ENCODE results near the gene RAB11FIP3. TPM values are rescaled to one million over a fixed set of nuclear protein-coding genes. Genes with fewer than 3 reads are reported as not detected.

Gene RAB11FIP3
- total RNA-seq, 1 experiment from 2014 or later = 12.7 TPM

- Histone ChIP-seq H3F3A (ENCODE audit: low read length, unreplicated experiment) (no peaks in the 10 kb centered on the region), H3K9me3 (ENCODE audit: low read length) (no peaks in the 10 kb centered on the region), H4K20me1 (ENCODE audit: low read length) (no peaks in the 10 kb centered on the region), H3K36me3 (ENCODE audit: low read depth, low read length) (no peaks in the 10 kb centered on the region), H3K9ac (ENCODE audit: low read length) (no peak overlapping the region), H2AFZ (ENCODE audit: low read length) (no peak overlapping the region), H3K4me3 (ENCODE audit: low read length) (no peak overlapping the region), H3K4me1 (ENCODE audit: insufficient read depth, low read length) (no peaks in the 10 kb centered on the region), H3K9me2 (replicated peaks; ENCODE audit: low read length) (no peaks in the 10 kb centered on the region), H3K4me2 (ENCODE audit: low read length) (no peak overlapping the region), H3K79me2 (ENCODE audit: low read length) (no peaks in the 10 kb centered on the region), H3K27ac (ENCODE audit: low read length) (no peak overlapping the region), H3K27me3 (ENCODE audit: low read length) (no peaks in the 10 kb centered on the region)
- ATAC-seq = no peak
- TF ChIP-seq CTCF (conservative IDR thresholded peaks at IDR 0.05; ENCODE audit: low read depth, low read length) (no peak), EZH2 (IDR thresholded peaks at IDR 0.05; ENCODE audit: low read length, unreplicated experiment) (no peak), EZH2phosphoT487 (IDR thresholded peaks at IDR 0.05; ENCODE audit: borderline replicate concordance, low read length) (no peak)
- CTCF ChIA-PET = no interaction called here
- POLR2A ChIA-PET (ENCODE audit: unreplicated experiment) = no interaction called here
- DNase-seq = no peak
- intact Hi-C loops (cut with micrococcal nuclease) = no loop called here
- no TSS peak for BruUV-seq (replicated peaks)
Measured at GRCh38 chr16:518858-519257, 93.4 kb downstream of the RAB11FIP3 start.

- intact Hi-C loops (cut with micrococcal nuclease) = no loop called here
- Histone ChIP-seq H3K9me3 (ENCODE audit: low read length) (no peaks in the 10 kb centered on the region), H3F3A (ENCODE audit: low read length, unreplicated experiment) (no peaks in the 10 kb centered on the region), H3K36me3 (ENCODE audit: low read depth, low read length) (no peaks in the 10 kb centered on the region), H3K4me1 (ENCODE audit: insufficient read depth, low read length) (no peaks in the 10 kb centered on the region), H3K27me3 (ENCODE audit: low read length) (no peaks in the 10 kb centered on the region), H3K4me3 (ENCODE audit: low read length) (no peak overlapping the region), H4K20me1 (ENCODE audit: low read length) (no peaks in the 10 kb centered on the region), H2AFZ (ENCODE audit: low read length) (no peak overlapping the region), H3K79me2 (ENCODE audit: low read length) (peaks cover 4% of the 10 kb centered on the region; the same call in 1 of the 2 replicates), H3K9ac (ENCODE audit: low read length) (no peak overlapping the region), H3K27ac (ENCODE audit: low read length) (no peak overlapping the region), H3K9me2 (replicated peaks; ENCODE audit: low read length) (no peaks in the 10 kb centered on the region), H3K4me2 (ENCODE audit: low read length) (no peak overlapping the region)
- ATAC-seq (no peak), DNase-seq (no peak)
- no TSS peak for BruUV-seq (replicated peaks)
- ChIA-PET POLR2A (ENCODE audit: unreplicated experiment) (no interaction called here), CTCF (no interaction called here)
- TF ChIP-seq EZH2 (IDR thresholded peaks at IDR 0.05; ENCODE audit: low read length, unreplicated experiment) (no peak), CTCF (conservative IDR thresholded peaks at IDR 0.05; ENCODE audit: low read depth, low read length) (no peak), EZH2phosphoT487 (IDR thresholded peaks at IDR 0.05; ENCODE audit: borderline replicate concordance, low read length) (no peak)
Measured at GRCh38 chr16:519425-519824, 94.0 kb downstream of the RAB11FIP3 start.

GRCh38 chr16:519841-520687 is 94.6 kb downstream of the RAB11FIP3 start:
- peaks cover 2% of the 10 kb centered on the region for H3K4me1 ChIP-seq (ENCODE audit: insufficient read depth, low read length)
- no peaks in the 10 kb centered on the region for H4K20me1 ChIP-seq (ENCODE audit: low read length)
- H3K27me3 ChIP-seq (ENCODE audit: low read length) = no peaks in the 10 kb centered on the region
- intact Hi-C loops (cut with micrococcal nuclease) = loop anchor here (10.0 kb wide), 1 partner anchor 65 kb away; no protein-coding TSS in a partner anchor
- no peaks in the 10 kb centered on the region for H3K36me3 ChIP-seq (ENCODE audit: low read depth, low read length)
- ChIA-PET POLR2A (ENCODE audit: unreplicated experiment) (no interaction called here), CTCF (no interaction called here)
- H3K27ac ChIP-seq (ENCODE audit: low read length) = no peak overlapping the region
- no peak for DNase-seq
- ATAC-seq = no peak
- no peak overlapping the region for H3K4me3 ChIP-seq (ENCODE audit: low read length)
- no peaks in the 10 kb centered on the region for H3K9me3 ChIP-seq (ENCODE audit: low read length)
- H3F3A ChIP-seq (ENCODE audit: low read length, unreplicated experiment) = no peaks in the 10 kb centered on the region
- H3K79me2 ChIP-seq (ENCODE audit: low read length) = peaks cover 9% of the 10 kb centered on the region; the same call in 1 of the 2 replicates
- no peak for TF ChIP-seq EZH2phosphoT487 (IDR thresholded peaks at IDR 0.05; ENCODE audit: borderline replicate concordance, low read length)
- TF ChIP-seq CTCF (conservative IDR thresholded peaks at IDR 0.05; ENCODE audit: low read depth, low read length) = no peak
- no peak for TF ChIP-seq EZH2 (IDR thresholded peaks at IDR 0.05; ENCODE audit: low read length, unreplicated experiment)
- H3K4me2 ChIP-seq (ENCODE audit: low read length) = no peak overlapping the region
- H3K9ac ChIP-seq (ENCODE audit: low read length) = no peak overlapping the region
- no TSS peak for BruUV-seq (replicated peaks)
- no peak overlapping the region for H2AFZ ChIP-seq (ENCODE audit: low read length)
- no peaks in the 10 kb centered on the region for H3K9me2 ChIP-seq (replicated peaks; ENCODE audit: low read length)
